Ishikawa (cell line): ENCODE measurements around the gene IL17REL.

Source experiments
- EP300 ChIP-seq: IDR thresholded peaks from 2 replicates; pipeline ENCODE4 v1.6.1; 2012; ENCODE audit warnings: borderline replicate concordance
- FOXM1 ChIP-seq: IDR thresholded peaks from 2 replicates; pipeline ENCODE4 v1.6.1; 2012; ENCODE audit warnings: low read depth, borderline replicate concordance
- RAD21 ChIP-seq: IDR thresholded peaks from 2 replicates; pipeline ENCODE4 v1.6.1; 2012; ENCODE audit warnings: low read depth
- YY1 ChIP-seq: IDR thresholded peaks from 2 replicates; pipeline ENCODE4 v1.6.1; 2012; ENCODE audit warnings: low read depth
- TF ChIP-seq, protein P1 (sequence below): IDR thresholded peaks from 2 replicates; pipeline ENCODE4 v1.6.1; 2012
- TF ChIP-seq, protein P2 (sequence below): IDR thresholded peaks from 2 replicates; pipeline ENCODE4 v1.6.1; 2012; ENCODE audit warnings: low read depth, mild to moderate bottlenecking
- TF ChIP-seq, protein P3 (sequence below): IDR thresholded peaks from 2 replicates; pipeline ENCODE4 v1.6.1; 2012

DNA sequence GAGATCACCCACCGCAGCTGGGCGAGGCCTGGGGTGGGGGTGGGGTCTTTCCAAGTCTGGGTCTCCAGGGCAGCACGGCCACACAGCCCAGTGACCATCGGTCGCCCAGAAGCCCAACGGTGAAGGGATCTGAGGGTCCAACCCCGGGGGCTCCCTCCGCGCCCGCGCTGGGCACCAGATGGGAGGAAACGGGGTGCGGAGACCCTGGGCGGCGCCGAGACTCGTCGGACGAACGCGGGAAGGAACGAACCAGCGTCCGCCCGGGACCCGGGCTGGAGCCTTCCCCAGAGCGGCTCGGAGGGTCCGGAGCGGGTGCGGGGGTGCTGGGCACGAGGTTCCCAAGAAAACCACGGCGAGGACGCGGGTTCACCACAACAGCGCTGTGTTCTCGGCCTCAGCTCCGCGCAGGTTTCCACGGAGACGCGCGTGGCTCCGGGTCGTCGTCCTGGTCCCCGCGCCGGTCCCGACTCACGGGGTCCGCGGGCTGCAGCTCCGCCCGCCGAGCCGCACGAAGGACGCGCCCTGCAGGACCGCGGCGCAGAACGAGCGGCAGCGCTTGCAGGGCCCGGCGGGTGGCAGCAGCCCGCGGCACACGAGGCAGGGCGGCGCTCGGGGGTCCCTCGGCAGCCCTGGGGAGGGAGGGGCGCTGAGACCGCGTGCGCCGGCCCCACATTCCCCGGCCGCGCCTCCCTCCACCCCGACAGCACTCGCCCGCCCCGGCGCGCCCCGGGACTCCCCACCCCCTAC is 2.3 kb upstream of the IL17REL start:
- TF ChIP-seq, protein P1, sequence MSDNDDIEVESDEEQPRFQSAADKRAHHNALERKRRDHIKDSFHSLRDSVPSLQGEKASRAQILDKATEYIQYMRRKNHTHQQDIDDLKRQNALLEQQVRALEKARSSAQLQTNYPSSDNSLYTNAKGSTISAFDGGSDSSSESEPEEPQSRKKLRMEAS: no peak
- TF ChIP-seq EP300: no peak
- TF ChIP-seq, protein P2, sequence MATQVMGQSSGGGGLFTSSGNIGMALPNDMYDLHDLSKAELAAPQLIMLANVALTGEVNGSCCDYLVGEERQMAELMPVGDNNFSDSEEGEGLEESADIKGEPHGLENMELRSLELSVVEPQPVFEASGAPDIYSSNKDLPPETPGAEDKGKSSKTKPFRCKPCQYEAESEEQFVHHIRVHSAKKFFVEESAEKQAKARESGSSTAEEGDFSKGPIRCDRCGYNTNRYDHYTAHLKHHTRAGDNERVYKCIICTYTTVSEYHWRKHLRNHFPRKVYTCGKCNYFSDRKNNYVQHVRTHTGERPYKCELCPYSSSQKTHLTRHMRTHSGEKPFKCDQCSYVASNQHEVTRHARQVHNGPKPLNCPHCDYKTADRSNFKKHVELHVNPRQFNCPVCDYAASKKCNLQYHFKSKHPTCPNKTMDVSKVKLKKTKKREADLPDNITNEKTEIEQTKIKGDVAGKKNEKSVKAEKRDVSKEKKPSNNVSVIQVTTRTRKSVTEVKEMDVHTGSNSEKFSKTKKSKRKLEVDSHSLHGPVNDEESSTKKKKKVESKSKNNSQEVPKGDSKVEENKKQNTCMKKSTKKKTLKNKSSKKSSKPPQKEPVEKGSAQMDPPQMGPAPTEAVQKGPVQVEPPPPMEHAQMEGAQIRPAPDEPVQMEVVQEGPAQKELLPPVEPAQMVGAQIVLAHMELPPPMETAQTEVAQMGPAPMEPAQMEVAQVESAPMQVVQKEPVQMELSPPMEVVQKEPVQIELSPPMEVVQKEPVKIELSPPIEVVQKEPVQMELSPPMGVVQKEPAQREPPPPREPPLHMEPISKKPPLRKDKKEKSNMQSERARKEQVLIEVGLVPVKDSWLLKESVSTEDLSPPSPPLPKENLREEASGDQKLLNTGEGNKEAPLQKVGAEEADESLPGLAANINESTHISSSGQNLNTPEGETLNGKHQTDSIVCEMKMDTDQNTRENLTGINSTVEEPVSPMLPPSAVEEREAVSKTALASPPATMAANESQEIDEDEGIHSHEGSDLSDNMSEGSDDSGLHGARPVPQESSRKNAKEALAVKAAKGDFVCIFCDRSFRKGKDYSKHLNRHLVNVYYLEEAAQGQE: no peak
- no peak for TF ChIP-seq RAD21
- no peak for TF ChIP-seq FOXM1
- no peak for TF ChIP-seq YY1
- TF ChIP-seq, protein P3, sequence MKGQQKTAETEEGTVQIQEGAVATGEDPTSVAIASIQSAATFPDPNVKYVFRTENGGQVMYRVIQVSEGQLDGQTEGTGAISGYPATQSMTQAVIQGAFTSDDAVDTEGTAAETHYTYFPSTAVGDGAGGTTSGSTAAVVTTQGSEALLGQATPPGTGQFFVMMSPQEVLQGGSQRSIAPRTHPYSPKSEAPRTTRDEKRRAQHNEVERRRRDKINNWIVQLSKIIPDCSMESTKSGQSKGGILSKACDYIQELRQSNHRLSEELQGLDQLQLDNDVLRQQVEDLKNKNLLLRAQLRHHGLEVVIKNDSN: no peak
